GM18873 (cell line): ENCODE data around the gene QSER1.
"Not testable (repeated sequence)": the region's sequence is repeated elsewhere in the genome, so short reads cannot be mapped to it uniquely, and the experiment has no call there.

Experiments used
- ATAC-seq: cut with Tn5 transposase; IDR thresholded peaks from one replicate; pipeline ENCODE4 v1.9.1; 2021; ENCODE audit warnings: mild to moderate bottlenecking, moderate library complexity, moderate number of reproducible peaks; ENCODE audit not compliant: unreplicated experiment, low FRiP score

Gene QSER1

DNA sequence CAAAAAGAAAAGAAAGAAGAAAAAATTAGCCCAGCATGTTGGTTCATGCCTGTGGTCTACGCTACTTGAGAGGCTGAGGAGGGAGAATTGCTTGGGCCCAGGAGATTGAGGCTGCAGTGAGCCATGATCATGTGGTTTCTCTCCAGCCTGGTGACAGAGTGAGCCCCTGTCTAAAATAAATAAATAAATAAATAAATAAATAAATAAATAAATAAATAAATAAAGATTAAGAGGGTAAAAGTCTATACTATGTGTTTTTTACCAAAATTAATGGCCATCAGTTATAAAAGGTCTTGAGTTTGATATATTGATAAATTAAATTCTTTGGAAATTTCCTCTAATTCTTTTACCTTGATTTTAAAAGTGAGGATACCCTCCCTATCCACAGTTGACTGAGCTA is 97.9 kb downstream of the QSER1 start:
- no peak for ATAC-seq

DNA sequence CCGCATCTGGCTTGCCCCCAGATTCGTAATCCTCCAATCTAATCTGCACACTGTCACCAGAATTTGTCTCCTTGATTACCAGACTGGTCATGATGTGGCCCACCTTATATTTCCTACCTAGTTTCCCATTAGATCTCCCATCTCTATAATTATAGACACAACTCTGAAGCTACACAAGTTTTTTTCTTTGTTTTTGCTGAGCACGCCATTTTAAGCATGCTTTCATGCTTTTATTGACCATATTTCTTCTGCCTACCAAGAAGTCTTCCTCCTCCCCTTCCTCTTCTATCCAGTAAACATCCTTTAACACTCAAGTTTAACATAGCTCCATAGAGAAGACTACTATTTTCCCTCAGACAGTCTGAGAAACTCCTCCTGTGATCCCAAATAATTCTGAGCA is 98.8 kb downstream of the QSER1 start:
- ATAC-seq: no peak

GRCh38 chr11:32991898-32992297 is 99.3 kb downstream of the QSER1 start:
- ATAC-seq: no peak

- no peak for ATAC-seq
Observed at GRCh38 chr11:33000181-33000580, 107.6 kb downstream of the QSER1 start.

DNA sequence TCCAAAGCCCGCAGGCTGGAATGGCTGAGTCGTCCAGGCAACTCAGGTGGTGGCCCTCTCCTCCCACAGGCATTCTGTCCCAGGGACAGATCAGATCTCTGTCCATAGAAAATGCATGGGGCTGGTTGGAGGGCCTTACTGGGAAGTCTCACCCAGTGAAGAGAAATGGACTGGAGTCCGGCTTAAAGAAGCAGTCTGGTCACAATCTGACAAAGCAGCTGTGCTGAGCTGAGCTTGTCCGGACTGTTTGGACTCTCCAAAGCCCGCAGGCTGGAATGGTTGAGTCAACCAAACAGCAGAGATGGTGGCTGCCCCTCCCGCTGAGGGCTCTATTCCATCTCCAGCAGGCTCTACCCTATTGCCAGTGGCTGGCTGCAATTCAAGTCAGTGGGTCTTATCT is 108.7 kb downstream of the QSER1 start:
- ATAC-seq: no peak

- no peak for ATAC-seq
Observed at GRCh38 chr11:33001751-33002542, 109.3 kb downstream of the QSER1 start.

DNA sequence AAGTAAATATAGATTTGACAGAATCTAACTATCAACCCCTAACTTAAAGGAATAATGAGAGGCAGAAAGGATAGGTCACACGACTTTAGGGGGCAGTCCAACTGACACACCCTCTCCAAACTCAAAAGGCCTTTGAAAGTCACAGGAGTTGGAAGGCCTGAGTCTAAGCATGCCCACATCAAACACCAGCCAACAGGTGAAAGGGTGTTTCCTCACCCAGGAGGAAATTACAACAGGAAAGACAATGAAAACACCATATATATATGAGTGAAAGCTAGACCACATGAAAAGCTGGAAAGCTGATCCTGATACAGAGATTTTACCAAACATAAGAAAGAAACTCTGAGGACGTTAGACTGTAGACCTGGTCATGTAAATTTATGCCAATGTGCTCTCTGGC is 112.6 kb downstream of the QSER1 start:
- no peak for ATAC-seq

DNA sequence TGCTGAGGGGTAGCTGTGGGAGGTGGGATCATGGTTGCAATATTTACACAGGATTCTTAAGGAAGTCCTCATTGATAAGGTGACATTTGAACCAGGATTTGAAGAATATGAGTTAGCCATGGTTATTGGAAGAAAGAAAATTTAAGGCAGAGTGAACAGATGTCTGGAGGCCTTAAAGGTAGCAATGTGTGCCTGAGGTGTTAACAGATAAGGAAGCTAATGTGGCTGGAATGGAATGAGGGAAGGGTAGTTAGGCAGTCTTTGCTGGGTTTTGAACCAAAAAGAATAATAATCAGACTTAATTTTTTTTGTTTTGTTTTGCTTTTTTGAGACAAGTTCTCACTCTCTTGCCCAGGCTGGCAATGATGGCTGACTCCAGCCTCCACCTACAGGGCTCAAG is 113.4 kb downstream of the QSER1 start:
- ATAC-seq: no peak

DNA sequence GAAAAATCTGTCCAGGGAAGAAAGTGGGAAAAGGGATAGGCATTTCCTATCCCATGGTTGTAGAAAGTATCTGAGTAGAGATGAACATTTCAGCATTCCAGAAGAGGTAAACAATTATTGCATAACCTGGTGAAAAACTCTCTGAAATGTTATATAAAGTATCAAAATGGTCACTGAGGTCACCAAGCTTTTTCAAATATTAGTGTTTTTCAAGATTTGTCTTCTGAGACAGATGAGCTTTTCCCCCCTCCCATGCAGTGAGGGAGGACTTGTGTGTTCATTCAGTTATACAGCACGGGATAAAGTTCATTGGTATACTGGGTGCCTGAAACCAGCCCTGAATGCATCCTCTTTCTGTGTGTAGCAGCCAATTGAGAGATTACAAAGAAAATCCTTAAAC is 121.1 kb downstream of the QSER1 start:
- no peak for ATAC-seq

DNA sequence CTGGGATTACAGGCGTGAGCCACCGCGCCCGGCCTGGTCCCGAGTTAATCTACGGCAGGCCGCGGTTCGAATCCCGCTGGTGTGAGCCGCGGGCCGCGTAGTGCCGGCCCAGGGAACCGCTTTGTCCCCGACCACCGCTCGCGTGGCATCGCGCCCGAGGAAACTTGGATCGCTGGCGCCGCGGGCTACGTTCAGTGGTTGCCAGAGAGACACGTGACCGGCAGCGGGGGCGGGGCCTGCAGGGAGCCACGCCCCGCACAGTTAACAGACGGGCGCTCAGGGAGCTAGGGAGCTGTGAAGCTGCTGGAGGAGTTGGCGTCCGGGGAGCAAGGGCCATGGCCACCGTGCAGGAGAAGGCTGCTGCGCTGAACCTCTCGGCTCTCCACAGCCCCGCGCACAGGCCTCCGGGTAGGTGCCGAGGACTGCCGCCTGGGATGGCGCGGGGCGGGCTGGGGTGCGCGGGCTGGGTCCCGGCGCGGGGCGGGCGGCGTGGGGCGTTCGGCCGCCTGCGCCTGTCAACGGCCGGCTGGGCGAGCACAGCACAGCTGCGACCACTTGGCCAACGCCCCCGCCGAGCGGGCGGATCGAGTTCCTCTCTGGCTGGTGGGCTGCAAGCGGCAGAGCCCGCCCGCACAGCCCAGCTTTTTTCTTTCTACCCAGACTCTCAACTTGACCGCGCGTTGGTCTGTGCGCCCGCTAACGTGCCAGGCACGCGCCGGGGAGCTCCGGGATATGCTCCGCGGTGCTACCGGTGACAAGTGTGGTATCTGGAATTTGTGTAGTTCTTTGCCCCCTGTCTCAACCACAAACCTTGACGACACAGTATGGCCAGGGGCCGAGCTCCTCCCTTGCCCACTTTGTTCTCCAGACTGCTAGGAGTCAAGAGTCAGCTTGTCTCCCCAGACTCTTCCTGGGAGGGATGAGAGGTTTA is 123.3 kb downstream of the QSER1 start, which contains the start of gene DEPDC7:
DEPDC7 (plus strand) TSS at position 258 of the 931 bp plus-strand sequence; CDS start at position 336, 78 bp downstream.
- ATAC-seq: no peak

DNA sequence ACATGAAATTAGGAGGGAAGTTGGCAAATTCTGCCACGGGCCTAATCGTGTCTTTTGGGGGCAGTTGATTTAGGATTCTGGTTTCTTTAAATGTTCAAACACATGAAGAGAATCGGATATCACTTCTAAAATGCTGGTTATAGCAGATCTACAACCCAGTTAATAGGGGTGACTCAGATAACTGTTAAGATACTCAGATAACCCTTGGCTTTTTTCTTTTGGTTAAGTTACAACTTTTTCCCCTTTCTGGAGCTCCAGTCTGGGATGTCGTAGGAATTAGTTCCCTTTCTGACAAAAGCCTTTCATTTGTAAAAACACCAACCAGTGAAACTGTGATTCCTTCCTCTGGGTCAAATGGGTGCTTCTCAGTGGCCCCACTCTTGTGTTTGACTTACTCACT is 124.0 kb downstream of the QSER1 start:
- no peak for ATAC-seq

DNA sequence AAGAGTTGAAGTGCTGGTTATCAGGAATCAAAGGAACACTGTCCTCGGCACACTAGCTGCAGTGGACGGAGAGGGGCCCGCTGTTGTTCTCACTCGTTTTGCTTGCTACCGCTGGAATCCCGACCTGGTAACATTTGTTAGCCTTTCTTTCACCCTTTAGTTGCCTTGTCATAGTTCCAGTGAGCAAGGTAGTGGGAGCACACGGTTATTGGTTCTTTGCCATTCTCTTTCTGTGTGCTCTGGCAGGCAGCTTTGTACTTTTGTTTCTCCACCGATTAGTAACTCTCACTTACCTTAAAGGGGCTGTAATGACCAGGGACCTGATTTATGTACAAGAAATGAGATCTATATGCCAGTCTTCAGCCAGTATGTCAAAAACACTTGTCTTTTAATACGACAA is 124.9 kb downstream of the QSER1 start:
- no peak for ATAC-seq

DNA sequence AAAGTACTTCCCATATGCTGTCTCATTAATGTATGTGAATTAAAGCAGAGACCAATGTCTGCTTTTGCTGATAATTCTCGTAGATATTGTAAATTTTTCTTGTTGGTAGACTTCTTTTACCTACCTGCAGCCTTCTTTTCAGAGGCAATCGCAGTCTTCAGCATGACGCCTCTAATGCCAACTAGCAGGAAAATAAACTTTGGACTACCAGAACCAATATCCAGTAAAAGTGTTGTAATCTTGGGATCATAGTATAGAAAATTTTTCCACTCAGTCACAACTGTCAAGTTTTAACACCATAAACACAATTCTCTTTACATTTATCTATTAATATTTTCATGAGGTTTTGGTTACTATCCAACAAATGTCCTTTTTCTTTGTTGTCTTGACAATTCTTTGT is 125.4 kb downstream of the QSER1 start:
- ATAC-seq: no peak

DNA sequence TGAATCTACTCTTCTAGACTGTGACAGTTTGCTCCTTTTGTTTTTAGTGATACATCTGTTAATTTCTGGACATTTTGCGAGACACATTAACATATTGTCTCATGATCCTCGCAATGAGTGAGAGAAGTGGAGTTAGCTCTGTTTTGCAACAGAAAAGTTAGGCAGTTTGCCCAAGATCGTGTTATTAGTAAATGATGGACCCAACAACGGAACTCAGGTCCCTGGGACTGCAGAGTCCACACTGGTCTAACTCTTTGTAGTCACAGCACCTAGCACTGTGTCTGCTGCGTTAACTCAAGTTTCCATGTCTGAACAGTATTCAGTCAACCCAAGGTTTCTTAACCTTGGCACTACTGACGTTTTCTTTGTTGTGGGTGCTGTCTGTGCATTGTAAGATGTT is 126.2 kb downstream of the QSER1 start:
- no peak for ATAC-seq

GRCh38 chr11:33021501-33021900 is 128.9 kb downstream of the QSER1 start:
- no peak for ATAC-seq

GRCh38 chr11:33021937-33022336 is 129.3 kb downstream of the QSER1 start:
- ATAC-seq: no peak

DNA sequence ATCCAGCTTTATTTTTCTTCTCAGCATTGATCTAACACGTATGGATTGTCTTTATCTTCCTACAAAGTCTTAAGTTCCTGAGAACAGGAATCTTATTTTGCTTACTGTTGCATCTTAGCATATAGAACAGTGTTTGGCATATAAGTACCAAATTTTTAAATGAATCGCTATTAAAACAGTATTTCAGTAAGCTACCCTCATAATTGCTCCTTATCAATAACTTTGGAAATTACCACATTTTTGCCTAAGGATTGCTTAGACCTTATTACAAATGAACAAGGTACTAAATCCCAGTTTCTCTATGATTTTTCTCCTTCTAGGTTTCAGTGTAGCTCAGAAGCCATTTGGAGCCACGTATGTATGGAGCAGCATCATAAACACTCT is 132.7 kb downstream of the QSER1 start:
- no peak for ATAC-seq

DNA sequence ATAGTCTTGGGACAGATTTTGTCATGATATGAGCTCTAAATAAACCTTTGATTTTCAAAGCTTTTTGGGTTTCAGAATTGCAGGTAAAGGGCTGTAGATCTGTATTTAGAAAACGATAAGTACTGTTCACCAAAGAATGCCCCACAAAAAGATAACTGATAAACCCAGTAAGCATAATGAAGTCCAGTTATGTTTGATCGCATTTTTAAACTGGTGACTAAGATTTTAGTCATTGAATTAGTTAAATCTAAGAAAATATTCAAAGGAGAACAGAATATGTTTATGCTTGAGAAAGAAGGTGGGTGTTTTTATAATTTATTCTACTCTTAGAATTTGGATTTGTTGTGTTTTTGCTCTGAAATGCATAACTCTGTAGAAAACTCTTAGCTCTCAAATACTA is 134.6 kb downstream of the QSER1 start:
- ATAC-seq: no peak

DNA sequence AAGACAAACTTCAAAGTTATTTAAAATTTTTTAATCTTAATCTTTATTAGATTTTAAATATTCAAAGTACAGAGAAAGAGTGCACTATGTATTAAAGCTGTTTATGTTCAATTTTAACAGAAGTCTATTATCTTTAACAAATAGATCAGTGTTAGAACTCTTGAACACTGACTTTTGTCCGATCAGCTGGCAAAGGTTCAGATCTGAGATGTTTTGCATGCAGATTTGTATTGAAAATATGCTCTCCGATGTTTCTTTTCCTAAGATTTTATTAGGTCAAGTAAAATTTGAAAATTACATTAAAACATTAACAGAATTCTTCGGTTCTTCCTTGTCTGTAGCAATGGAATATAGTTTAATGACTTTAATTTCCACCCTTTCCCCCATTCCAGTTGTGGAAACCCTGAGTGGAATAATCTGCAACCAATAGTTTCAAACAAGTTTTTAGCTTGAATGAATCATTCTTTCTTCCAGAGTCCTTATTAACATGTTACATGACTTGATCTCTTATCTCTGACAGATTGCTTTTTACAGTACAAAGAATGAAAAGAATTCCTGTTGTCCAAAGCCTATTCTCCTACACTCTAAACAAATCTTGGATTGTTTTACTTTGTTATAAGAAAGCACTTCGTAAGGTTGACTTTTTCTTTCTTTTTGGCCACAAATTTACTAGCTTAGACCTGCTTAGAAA is 135.4 kb downstream of the QSER1 start:
- ATAC-seq: no peak

DNA sequence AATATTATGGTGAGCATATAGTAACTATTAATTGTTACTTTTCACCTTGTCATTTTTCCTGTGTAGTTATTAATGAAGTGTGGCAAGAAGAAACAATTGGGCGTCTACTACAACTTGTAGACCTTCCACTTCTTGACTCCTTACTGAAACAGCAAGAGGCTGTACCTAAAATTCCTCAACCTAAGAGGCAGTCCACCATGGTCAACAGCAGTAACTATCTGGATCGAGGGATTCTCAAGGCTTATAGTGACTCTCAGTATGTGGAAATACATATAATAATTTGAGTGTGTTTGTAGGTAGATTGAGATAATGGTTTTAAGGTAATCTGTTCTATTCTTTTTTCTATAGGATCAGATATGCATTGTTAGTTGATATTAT is 135.9 kb downstream of the QSER1 start:
- no peak for ATAC-seq

DNA sequence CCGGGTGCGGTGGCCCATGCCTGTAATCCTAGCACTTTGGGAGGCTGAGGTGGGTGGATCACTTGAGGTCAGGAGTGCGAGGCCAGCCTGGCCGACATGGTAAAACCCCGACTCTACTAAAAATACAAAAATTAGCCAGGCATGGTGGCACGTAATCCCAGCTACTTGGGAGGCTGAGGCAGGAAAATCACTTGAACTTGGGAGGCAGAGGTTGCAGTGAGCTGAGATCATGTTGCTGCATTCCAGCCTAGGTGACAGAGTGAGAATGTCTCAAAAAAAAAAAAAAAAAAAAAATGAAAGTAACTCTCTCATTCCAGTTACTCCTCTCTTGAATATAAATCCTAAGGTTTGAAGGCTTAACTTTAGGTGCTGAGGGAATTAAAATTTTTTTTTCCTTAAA is 136.6 kb downstream of the QSER1 start:
- ATAC-seq: not testable (repeated sequence)
